ENCODE results near the gene CUTC. TPM values are rescaled to one million over a fixed set of nuclear protein-coding genes. Genes with fewer than 3 reads are reported as not detected.

CUTC gene
- polyA plus RNA-seq, 2 of the 4 experiments (the other 2 are of a cell fraction): 47.6 to 66.5 TPM

GRCh38 chr10:99777918-99778714 lies 46.1 kb downstream of the CUTC start:
- peak overlapping the region; percentile 98 to 100 for H3K27ac ChIP-seq
- no peak for TF ChIP-seq KDM1A (IDR thresholded peaks at IDR 0.05; ENCODE audit: low read depth)
- peak; percentile 82 for TF ChIP-seq MAX (IDR thresholded peaks at IDR 0.05)
- H3K4me2 ChIP-seq: peak overlapping the region; percentile 99
- ATAC-seq (peak in 1 of 2 experiments; percentile 12; a peak in 1 of 6 replicates), FAIRE-seq (peak; percentile 87), DNase-seq (ENCODE audit: low read depth in 1 of 2, low spot score in 1 of 2) (peak in 1 of 2 experiments; percentile 83)
- CTCF ChIA-PET: interaction anchor here (1.2 to 1.6 kb wide), 3 partner anchors 9 to 45 kb away, joined by 3 to 6 read pairs (median 3); no protein-coding TSS in a partner anchor
- peaks cover 72% of the 10 kb centered on the region for H3K4me1 ChIP-seq
- no peaks in the 10 kb centered on the region for H3K9me3 ChIP-seq
- 20% methylated on average over 1 of the region's 1 CpG for WGBS (ENCODE audit: missing lambda C conversion rate)
- peak overlapping the region; percentile 16; the same call in 1 of the 3 replicates for H3K4me3 ChIP-seq
- POLR2A ChIA-PET: interaction anchor here (1.1 to 3.5 kb wide), 2 partner anchors 10 to 45 kb away, joined by 3 to 18 read pairs; partner anchors contain the start of genes COX15 and CUTC

GRCh38 chr10:99779335-99779734 lies 47.3 kb downstream of the CUTC start:
- H3K4me2 ChIP-seq: peak overlapping the region; percentile 99
- FAIRE-seq: peak; percentile 73
- ATAC-seq: peak; percentile 58 to 60
- no peaks in the 10 kb centered on the region for H3K9me3 ChIP-seq
- H3K27ac ChIP-seq: peak overlapping the region; percentile 98 to 100
- TF ChIP-seq ESRRA (IDR thresholded peaks at IDR 0.05; ENCODE audit: borderline replicate concordance, low read length) (no peak), TFCP2L1 (CRISPR knock-in tag; IDR thresholded peaks at IDR 0.05) (peak; percentile 62; the same call in 1 of the 2 replicates), BCL3 (IDR thresholded peaks at IDR 0.05) (0 out of 3 replicates have a peak, but pooled peaks have one; percentile 23)
- peaks cover 66% of the 10 kb centered on the region for H3K4me1 ChIP-seq
- peak in 1 of 2 experiments; percentile 82 for DNase-seq (ENCODE audit: low read depth in 1 of 2, low spot score in 1 of 2)
- WGBS (ENCODE audit: missing lambda C conversion rate): 3% methylated on average over 4 of the region's 4 CpGs
- ChIA-PET CTCF (no interaction called here), POLR2A (interaction anchor here (0.6 to 1.7 kb wide), 4 partner anchors 44 to 158 kb away, joined by 3 to 25 read pairs (median 8); partner anchors contain the start of genes COX15 and CUTC)
- H3K4me3 ChIP-seq: peak overlapping the region; percentile 37

GRCh38 chr10:99781734-99782429 lies 49.8 kb downstream of the CUTC start:
- ATAC-seq: no peak
- ChIA-PET CTCF (interaction anchor here (0.6 to 1.6 kb wide), 3 partner anchors 49 to 483 kb away, joined by 3 to 8 read pairs (median 3); partner anchors contain the start of genes COX15 and CUTC), POLR2A (interaction anchor here (1.0 to 2.1 kb wide), 3 partner anchors 9 to 50 kb away, joined by 3 to 20 read pairs (median 6); partner anchors contain the start of genes COX15 and CUTC)
- FAIRE-seq: peak; percentile 32
- TF ChIP-seq ATOH8 (CRISPR knock-in tag; IDR thresholded peaks at IDR 0.05; ENCODE audit: low read depth) (0 out of 2 replicates have a peak, but pooled peaks have one; percentile 28), TP53 (CRISPR knock-in tag; IDR thresholded peaks at IDR 0.05) (no peak)
- Histone ChIP-seq H3K4me2 (peak overlapping the region; percentile 99), H3K27ac (peak overlapping the region; percentile 98 to 100), H3K9me3 (no peaks in the 10 kb centered on the region), H3K4me3 (peak overlapping the region; percentile 82; the same call in 2 of the 3 replicates), H3K4me1 (peaks cover 65% of the 10 kb centered on the region)
- DNase-seq (ENCODE audit: low read depth in 1 of 2, low spot score in 1 of 2): no peak
- WGBS (ENCODE audit: missing lambda C conversion rate): 24% methylated on average over 5 of the region's 5 CpGs

GRCh38 chr10:99782447-99783286 lies 50.6 kb downstream of the CUTC start, which contains the start of gene ABCC2:
Gene ABCC2 (plus strand): TSS chr10:99782640. CDS start chr10:99782845, 205 bp downstream.
- POLR2A ChIA-PET: interaction anchor here (1.0 to 2.1 kb wide), 3 partner anchors 8 to 51 kb away, joined by 3 to 20 read pairs (median 6); partner anchors contain the start of genes COX15 and CUTC
- 2% methylated on average over 7 of the region's 7 CpGs for WGBS (ENCODE audit: missing lambda C conversion rate)
- CTCF ChIA-PET: interaction anchor here (1.6 kb wide), 1 partner anchor 50 kb away, joined by 8 read pairs; the partner anchor contains the start of genes COX15 and CUTC
- H3K4me3 ChIP-seq: peak within 1 kb of the TSS; percentile 82
- H3K4me1 ChIP-seq: peaks cover 65% of the 10 kb centered on the region
- peak within 1 kb of the TSS; percentile 98 to 100 for H3K27ac ChIP-seq
- H3K9me3 ChIP-seq: no peaks in the 10 kb centered on the region
- peak within 1 kb of the TSS; percentile 99 for H3K4me2 ChIP-seq
- DNase-seq (ENCODE audit: low read depth in 1 of 2, low spot score in 1 of 2) (peak; percentile 79 to 94), FAIRE-seq (peak; percentile 100), ATAC-seq (peak; percentile 68 to 76)
- no peak for TF ChIP-seq ZNF302 (CRISPR knock-in tag; IDR thresholded peaks at IDR 0.05)
- TF ChIP-seq REST (IDR thresholded peaks at IDR 0.05): no peak
- no peak for TF ChIP-seq NFE2L2 (conservative IDR thresholded peaks at IDR 0.05; ENCODE audit: low read length)
- no peak for TF ChIP-seq NPAS2 (CRISPR knock-in tag; IDR thresholded peaks at IDR 0.05; ENCODE audit: borderline replicate concordance)
- TF ChIP-seq RAD21 (conservative IDR thresholded peaks at IDR 0.05 in 1 of 2, IDR thresholded peaks at IDR 0.05 in 1 of 2): peak in 1 of 2 experiments; percentile 30; a peak in 1 of 5 replicates
- TF ChIP-seq HOXB5 (CRISPR knock-in tag; IDR thresholded peaks at IDR 0.05): no peak
- TF ChIP-seq EP300 (IDR thresholded peaks at IDR 0.05): peak; percentile 48 to 60; a peak in 1 of 5 replicates
- TF ChIP-seq SMC3 (IDR thresholded peaks at IDR 0.05): no peak; the same call in 2 of the 3 replicates
- TF ChIP-seq CBX8 (IDR thresholded peaks at IDR 0.05): no peak
- no peak for TF ChIP-seq MAZ (IDR thresholded peaks at IDR 0.05; ENCODE audit: borderline replicate concordance, low read depth, low read length)

Measured in A549 (cell line).